ENCODE measurements around the gene TLE1. TPM values are rescaled to one million over a fixed set of nuclear protein-coding genes. Genes with fewer than 3 reads are reported as not detected.

The TLE1 gene
- total and polyA plus RNA-seq, 9 donors = 25.8 to 58.1 (median 41.1) TPM

DNA sequence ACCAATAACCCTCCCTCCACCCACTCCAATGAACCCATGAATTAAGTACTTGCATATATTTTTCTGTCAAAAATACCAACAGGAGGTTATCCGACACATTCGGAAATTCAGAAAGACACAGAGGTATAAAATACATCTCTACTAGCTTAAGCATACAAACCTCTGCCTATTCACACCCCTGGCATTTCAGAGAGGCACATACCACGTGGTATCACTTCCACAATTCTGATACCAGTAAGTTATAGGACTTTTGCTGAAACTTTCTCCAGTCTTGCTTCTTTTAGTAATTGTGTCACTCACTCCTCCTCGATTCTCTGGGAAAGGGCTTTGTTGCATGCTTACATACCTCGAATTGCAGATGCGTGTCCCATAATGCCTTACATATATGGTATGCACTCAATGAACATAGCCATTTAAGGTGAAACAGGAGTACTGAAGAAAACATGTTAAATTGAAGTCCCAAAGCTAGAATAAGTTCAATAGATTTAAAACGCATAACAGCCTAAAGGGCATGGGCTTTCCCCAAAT lies 58.1 kb downstream of the TLE1 start:
- Histone ChIP-seq H3K4me3 (no peak overlapping the region), H3K4me1 (ENCODE audit: insufficient read depth) (peaks cover 2% of the 10 kb centered on the region), H3K9me3 (no peaks in the 10 kb centered on the region), H3K36me3 (no peaks in the 10 kb centered on the region), H3K27ac (no peak overlapping the region), H3K27me3 (no peaks in the 10 kb centered on the region)
- WGBS, 3 donors = 88 to 95% (median 94%) methylated on average over 7 of the region's 7 CpGs
- TF ChIP-seq EP300 (IDR thresholded peaks at IDR 0.05) = no peak
- TF ChIP-seq POLR2A (IDR thresholded peaks at IDR 0.05) = no peak
- TF ChIP-seq, protein P1, sequence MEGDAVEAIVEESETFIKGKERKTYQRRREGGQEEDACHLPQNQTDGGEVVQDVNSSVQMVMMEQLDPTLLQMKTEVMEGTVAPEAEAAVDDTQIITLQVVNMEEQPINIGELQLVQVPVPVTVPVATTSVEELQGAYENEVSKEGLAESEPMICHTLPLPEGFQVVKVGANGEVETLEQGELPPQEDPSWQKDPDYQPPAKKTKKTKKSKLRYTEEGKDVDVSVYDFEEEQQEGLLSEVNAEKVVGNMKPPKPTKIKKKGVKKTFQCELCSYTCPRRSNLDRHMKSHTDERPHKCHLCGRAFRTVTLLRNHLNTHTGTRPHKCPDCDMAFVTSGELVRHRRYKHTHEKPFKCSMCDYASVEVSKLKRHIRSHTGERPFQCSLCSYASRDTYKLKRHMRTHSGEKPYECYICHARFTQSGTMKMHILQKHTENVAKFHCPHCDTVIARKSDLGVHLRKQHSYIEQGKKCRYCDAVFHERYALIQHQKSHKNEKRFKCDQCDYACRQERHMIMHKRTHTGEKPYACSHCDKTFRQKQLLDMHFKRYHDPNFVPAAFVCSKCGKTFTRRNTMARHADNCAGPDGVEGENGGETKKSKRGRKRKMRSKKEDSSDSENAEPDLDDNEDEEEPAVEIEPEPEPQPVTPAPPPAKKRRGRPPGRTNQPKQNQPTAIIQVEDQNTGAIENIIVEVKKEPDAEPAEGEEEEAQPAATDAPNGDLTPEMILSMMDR (IDR thresholded peaks at IDR 0.05) = no peak
- DNase-seq = no peak
- intact Hi-C loops (cut with DNase I) = no loop called here

DNA sequence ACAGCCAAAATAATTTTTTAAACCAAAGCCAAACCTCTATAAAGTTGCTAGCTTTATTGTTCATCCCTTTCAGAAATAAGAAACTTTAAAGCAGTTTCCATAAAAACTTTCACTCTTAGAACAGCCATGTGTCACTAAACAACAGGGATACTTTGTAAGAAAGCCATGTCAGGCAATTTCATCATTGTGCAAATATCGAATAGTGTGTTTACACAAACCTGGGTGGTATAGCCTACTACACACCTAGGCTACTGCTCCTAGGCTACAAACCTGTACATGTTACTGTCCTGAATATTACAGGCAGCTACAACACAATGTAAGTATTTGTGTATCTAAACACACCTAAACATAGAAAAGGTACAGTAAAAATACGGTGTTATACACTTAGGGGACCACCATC lies 59.9 kb downstream of the TLE1 start:
- Histone ChIP-seq H3K36me3 (no peaks in the 10 kb centered on the region), H3K4me1 (ENCODE audit: insufficient read depth) (peaks cover 2% of the 10 kb centered on the region), H3K4me3 (no peak overlapping the region), H3K27me3 (no peaks in the 10 kb centered on the region), H3K9me3 (no peaks in the 10 kb centered on the region), H3K27ac (no peak overlapping the region)
- no peak for TF ChIP-seq POLR2A (IDR thresholded peaks at IDR 0.05)
- intact Hi-C loops (cut with DNase I) = no loop called here
- no peak for DNase-seq
- WGBS, 3 donors = 90 to 94% (median 91%) methylated on average over 2 of the region's 2 CpGs

DNA sequence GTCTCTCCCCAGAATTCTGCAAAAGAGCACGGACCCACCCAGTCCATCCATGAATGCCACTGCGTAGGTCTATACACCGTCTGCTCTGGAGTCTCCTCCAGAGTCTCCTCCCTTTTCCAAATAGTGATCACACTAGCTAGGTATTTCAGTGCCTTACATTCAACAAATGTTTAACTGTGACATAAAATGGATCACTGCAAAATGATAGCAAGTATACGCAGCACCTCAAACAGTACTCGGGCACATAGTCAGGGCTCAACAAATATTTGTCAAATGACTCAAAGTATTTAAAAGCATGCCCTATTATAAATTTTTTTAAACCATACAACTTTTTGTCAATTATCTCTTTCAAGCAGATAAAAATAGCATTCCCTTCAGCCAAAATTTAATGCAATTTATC lies 60.5 kb downstream of the TLE1 start:
- no peaks in the 10 kb centered on the region for H3K27me3 ChIP-seq
- H3K4me1 ChIP-seq (ENCODE audit: insufficient read depth) = peaks cover 2% of the 10 kb centered on the region
- no peak overlapping the region for H3K27ac ChIP-seq
- H3K36me3 ChIP-seq = no peaks in the 10 kb centered on the region
- no peak overlapping the region for H3K4me3 ChIP-seq
- 89 to 97% (median 94%) methylated on average over 5 of the region's 5 CpGs for WGBS, 3 donors
- TF ChIP-seq, protein P1 (IDR thresholded peaks at IDR 0.05) = no peak
- TF ChIP-seq EP300 (IDR thresholded peaks at IDR 0.05) (no peak), POLR2A (IDR thresholded peaks at IDR 0.05) (no peak)
- no peaks in the 10 kb centered on the region for H3K9me3 ChIP-seq
- intact Hi-C loops (cut with DNase I) = no loop called here
- DNase-seq = no peak

DNA sequence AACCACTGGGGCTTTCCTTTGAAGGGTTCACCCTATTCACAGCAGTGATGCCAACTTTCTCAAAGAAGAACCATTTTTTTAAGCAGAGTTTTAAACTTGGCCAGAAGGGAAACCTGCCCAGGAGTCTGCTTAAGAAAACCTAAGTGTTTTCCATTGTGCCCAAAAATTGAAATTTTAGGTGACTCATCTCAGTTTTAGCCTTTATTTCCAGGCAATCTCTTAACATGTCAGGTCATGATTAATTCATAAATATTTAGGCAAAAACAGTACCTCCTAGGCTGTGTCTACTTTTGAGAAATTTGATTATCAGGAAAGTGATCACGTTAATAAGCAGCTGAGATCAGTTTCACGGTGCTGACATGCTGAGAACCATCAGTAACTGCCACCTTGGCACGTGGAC lies 61.9 kb downstream of the TLE1 start:
- 93 to 99% (median 94%) methylated on average over 3 of the region's 3 CpGs for WGBS, 3 donors

DNA sequence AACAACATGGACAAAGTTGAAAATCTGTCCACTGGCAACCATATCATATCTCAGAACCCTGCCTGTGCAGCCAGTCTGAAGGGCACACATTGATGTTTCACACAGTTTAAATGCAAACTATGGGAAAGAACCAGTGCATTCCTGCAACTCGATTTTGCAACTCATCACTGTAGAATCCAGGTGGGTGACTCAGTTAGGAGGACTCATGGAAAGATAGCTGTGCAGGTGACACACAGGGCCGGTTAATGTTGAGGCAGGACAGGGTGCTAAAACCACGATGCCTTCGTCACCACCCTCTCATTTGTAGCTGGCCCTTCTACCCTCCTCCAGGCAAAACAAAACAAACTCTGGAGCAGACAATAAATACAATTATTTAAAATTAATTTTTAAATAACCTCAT lies 62.8 kb downstream of the TLE1 start:
- Histone ChIP-seq H3K27ac (no peak overlapping the region), H3K27me3 (no peaks in the 10 kb centered on the region), H3K4me1 (ENCODE audit: insufficient read depth) (peaks cover 2% of the 10 kb centered on the region), H3K4me3 (no peak overlapping the region), H3K36me3 (no peaks in the 10 kb centered on the region), H3K9me3 (no peaks in the 10 kb centered on the region)
- WGBS, 3 donors = 82 to 91% (median 86%) methylated on average over 4 of the region's 4 CpGs
- intact Hi-C loops (cut with DNase I) = no loop called here
- DNase-seq = no peak
- TF ChIP-seq POLR2A (IDR thresholded peaks at IDR 0.05) (no peak), EP300 (IDR thresholded peaks at IDR 0.05) (no peak)
- TF ChIP-seq, protein P1 (IDR thresholded peaks at IDR 0.05) = no peak

More for the DNA sequence above, 61.9 kb downstream of the TLE1 start:
- H3K4me3 ChIP-seq = no peak overlapping the region
- H3K4me1 ChIP-seq (ENCODE audit: insufficient read depth) = peaks cover 2% of the 10 kb centered on the region
- TF ChIP-seq, protein P1 (IDR thresholded peaks at IDR 0.05) = no peak
- TF ChIP-seq POLR2A (IDR thresholded peaks at IDR 0.05) = no peak
- no peak for TF ChIP-seq EP300 (IDR thresholded peaks at IDR 0.05)
- no peaks in the 10 kb centered on the region for H3K27me3 ChIP-seq
- H3K36me3 ChIP-seq = no peaks in the 10 kb centered on the region
- no peaks in the 10 kb centered on the region for H3K9me3 ChIP-seq
- intact Hi-C loops (cut with DNase I) = no loop called here
- DNase-seq = no peak
- H3K27ac ChIP-seq = no peak overlapping the region
